Measurements from ENCODE around the gene EVI5.
"Not testable (repeated sequence)": the region's sequence is repeated elsewhere in the genome, so short reads cannot be mapped to it uniquely, and the experiment has no call there.

DNA sequence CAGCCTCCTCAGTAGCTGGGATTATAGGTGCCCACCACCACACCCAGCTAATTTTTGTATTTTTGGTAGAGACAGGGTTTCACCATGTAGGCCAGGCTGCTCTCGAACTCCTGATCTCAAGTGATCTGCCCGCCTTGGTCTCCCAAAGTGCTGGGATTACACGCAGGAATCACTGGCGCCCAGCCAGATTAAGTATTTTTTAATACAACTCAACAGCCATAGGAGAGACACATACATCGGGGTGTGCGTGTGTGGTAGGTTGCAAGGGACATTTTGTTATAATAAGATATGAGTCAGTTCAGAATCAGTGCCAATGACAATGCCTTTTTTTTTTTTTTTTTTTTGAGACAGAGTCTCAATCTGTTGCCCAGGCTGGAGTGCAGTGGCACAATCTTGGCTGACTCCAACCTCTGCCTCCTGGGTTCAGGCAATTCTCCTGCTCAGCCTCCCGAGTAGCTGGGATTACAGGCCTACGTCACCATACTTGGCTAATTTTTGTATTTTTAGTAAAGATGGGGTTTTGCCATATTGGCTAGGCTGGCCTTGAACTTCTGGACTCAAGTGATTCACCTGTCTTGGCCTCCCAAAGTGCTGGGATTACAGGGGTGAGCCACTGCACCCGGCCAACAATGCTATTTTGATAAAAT lies 259.8 kb downstream of the EVI5 start:
- not testable (repeated sequence) for TF ChIP-seq CTCF, POLR2A (IDR thresholded peaks at IDR 0.05)

Data from body of pancreas (tissue), 4 donors.